ENCODE results near the gene ATF4. TPM values are rescaled to one million over a fixed set of nuclear protein-coding genes. Genes with fewer than 3 reads are reported as not detected.

ATF4 gene
- total and polyA plus RNA-seq, 2 of the 13 experiments (the other 11 are each of a cell fraction or from before 2014, with no cell fraction given) = 486 to 1,297 TPM

DNA sequence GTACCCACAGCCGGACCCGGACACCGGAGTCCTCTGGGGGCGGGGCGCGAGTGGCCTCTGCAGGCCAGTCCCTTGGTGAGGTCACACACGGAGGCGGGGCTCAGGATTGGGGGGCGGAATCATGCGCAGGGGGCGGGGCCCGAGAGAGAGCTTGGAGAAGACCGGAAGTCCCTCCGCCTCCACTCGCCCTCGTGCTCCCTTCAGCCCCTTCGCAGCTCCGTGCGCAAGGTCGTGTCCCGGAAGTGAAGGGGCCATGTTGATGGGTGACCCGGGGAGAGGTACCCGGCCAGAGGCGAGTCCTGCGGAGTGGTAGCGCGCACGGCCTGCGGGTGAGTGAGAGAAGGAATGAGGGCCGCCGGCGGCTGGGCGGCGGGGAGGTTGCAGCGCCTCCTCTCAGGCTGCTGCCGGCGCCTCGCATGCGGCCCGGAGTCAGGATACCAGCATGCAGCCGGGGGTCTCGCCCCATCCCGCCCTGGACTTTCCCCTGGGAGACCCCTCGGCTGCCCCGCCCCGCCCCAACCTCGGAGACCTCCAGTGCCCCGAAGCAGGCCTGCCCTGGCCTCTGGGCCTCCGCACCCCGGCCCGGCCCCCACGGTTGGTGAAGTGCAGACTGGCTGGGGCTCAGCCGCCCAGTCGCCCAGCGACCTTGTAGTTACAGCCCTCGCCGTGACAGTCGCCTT is 18.1 kb upstream of the ATF4 start, which contains the start of gene MIEF1 (continued):
- peak; percentile 30; the same call in 1 of the 2 replicates for TF ChIP-seq MED13 (CRISPR knock-in tag; IDR thresholded peaks at IDR 0.05)
- no peak for TF ChIP-seq ATRX (CRISPR knock-in tag; IDR thresholded peaks at IDR 0.05; ENCODE audit: borderline replicate concordance)
- TF ChIP-seq TRAFD1 (CRISPR knock-in tag; IDR thresholded peaks at IDR 0.05; ENCODE audit: borderline replicate concordance) = no peak
- TF ChIP-seq ZMYM3 (CRISPR knock-in tag; IDR thresholded peaks at IDR 0.05) = no peak
- TF ChIP-seq ZNF251 (CRISPR knock-in tag; IDR thresholded peaks at IDR 0.05) = no peak
- TF ChIP-seq ZNF614 (CRISPR knock-in tag; IDR thresholded peaks at IDR 0.05; ENCODE audit: borderline replicate concordance) = 0 out of 2 replicates have a peak, but pooled peaks have one; percentile 60
- no peak for TF ChIP-seq PLRG1 (conservative IDR thresholded peaks at IDR 0.05)
- no peak for TF ChIP-seq ZNF136 (CRISPR knock-in tag; IDR thresholded peaks at IDR 0.05; ENCODE audit: low read depth)
- peak; percentile 41 for TF ChIP-seq RBM39 (IDR thresholded peaks at IDR 0.05; ENCODE audit: low read depth, low read length, poor library complexity, severe bottlenecking)
- TF ChIP-seq POLR2AphosphoS5 (IDR thresholded peaks at IDR 0.05; ENCODE audit: low read depth, low read length) = peak; percentile 77
- no peak for TF ChIP-seq ZNF513 (CRISPR knock-in tag; conservative IDR thresholded peaks at IDR 0.05)
- peak; percentile 70 for TF ChIP-seq HNRNPLL (IDR thresholded peaks at IDR 0.05; ENCODE audit: low read depth, low read length, poor library complexity, severe bottlenecking)
- peak; percentile 31; the same call in 1 of the 2 replicates for TF ChIP-seq ATF2 (CRISPR knock-in tag; IDR thresholded peaks at IDR 0.05)
- TF ChIP-seq TIGD3 (CRISPR knock-in tag; IDR thresholded peaks at IDR 0.05; ENCODE audit: borderline replicate concordance) = peak; percentile 28; the same call in 1 of the 2 replicates
- TF ChIP-seq, protein P1, sequence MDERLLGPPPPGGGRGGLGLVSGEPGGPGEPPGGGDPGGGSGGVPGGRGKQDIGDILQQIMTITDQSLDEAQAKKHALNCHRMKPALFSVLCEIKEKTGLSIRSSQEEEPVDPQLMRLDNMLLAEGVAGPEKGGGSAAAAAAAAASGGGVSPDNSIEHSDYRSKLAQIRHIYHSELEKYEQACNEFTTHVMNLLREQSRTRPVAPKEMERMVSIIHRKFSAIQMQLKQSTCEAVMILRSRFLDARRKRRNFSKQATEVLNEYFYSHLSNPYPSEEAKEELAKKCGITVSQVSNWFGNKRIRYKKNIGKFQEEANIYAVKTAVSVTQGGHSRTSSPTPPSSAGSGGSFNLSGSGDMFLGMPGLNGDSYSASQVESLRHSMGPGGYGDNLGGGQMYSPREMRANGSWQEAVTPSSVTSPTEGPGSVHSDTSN (CRISPR knock-in tag; IDR thresholded peaks at IDR 0.05) = no peak
- no peak for TF ChIP-seq NFRKB (IDR thresholded peaks at IDR 0.05)
- peak; percentile 56 for TF ChIP-seq PTBP1 (IDR thresholded peaks at IDR 0.05; ENCODE audit: low read depth, low read length, poor library complexity, severe bottlenecking)
- peak; percentile 90 for TF ChIP-seq PHF8 (CRISPR knock-in tag; IDR thresholded peaks at IDR 0.05)
- peak in 1 of 2 experiments; percentile 90; a peak in 2 of 4 replicates for TF ChIP-seq KLF16 (CRISPR knock-in tag; IDR thresholded peaks at IDR 0.05)
- TF ChIP-seq E2F2 (CRISPR knock-in tag; IDR thresholded peaks at IDR 0.05; ENCODE audit: borderline replicate concordance) = no peak
- TF ChIP-seq GABPA (IDR thresholded peaks at IDR 0.05; ENCODE audit: low read depth, low read length) = peak; percentile 95
- peak; percentile 96 for TF ChIP-seq GABPA (CRISPR knock-in tag; IDR thresholded peaks at IDR 0.05; ENCODE audit: low read depth)

Data from HepG2 (cell line).